ENCODE measurements around the gene DOK5. TPM values are rescaled to one million over a fixed set of nuclear protein-coding genes. Genes with fewer than 3 reads are reported as not detected.

The DOK5 gene
- total and polyA plus RNA-seq, 2 of the 8 experiments (the other 6 are each of a cell fraction or from before 2014, with no cell fraction given) = 8.9 to 15.0 TPM

DNA sequence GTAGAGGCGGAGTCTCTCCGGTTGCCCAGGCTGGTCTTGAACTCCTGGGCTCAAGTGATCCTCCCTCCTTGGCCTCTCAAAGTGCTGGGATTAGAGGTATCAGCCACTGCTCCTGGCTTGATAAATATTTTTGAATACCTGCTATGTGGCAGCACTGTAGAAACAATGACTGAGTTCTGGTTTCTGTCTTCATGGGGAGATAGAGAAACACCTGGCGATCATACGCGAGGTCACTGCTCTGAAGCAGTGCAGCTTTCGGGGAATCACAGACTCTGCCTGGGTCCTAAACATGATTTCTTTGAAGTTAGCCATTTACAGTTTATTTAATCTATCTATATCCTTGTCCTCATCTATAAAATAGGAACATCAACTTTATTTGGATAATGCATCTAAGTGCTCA lies 31.2 kb downstream of the DOK5 start:
- Histone ChIP-seq H3K9ac (replicated peaks in 1 of 4; ENCODE audit: extremely low read depth in 1 of 4, low read depth in 3 of 4, low read length in 3 of 4) (no peak overlapping the region), H3K4me1 (replicated peaks in 1 of 4; ENCODE audit: control insufficient read depth in 3 of 4, insufficient read depth in 4 of 4, low read length in 3 of 4) (peaks cover 0 to 11% (median 5%) of the 10 kb centered on the region in 4 experiments; a peak in 6 of 7 replicates), H4K5ac (ENCODE audit: insufficient read length, low read depth, low read length) (no peak overlapping the region), H2BK20ac (ENCODE audit: low read length) (no peak overlapping the region), H2BK12ac (ENCODE audit: low read depth, low read length) (no peak overlapping the region), H3K23ac (ENCODE audit: insufficient read length) (no peak overlapping the region), H3K27me3 (replicated peaks in 1 of 4; ENCODE audit: control insufficient read depth in 3 of 4, extremely low read depth in 1 of 4, insufficient read depth in 3 of 4, low read length in 3 of 4) (no peaks in the 10 kb centered on the region), H3K23me2 (ENCODE audit: low read depth, low read length) (no peaks in the 10 kb centered on the region), H2AFZ (ENCODE audit: low read length) (no peak overlapping the region), H2BK120ac (replicated peaks; ENCODE audit: low read depth, low read length) (no peak overlapping the region), H3K56ac (replicated peaks; ENCODE audit: insufficient read length, low read depth, low read length) (no peak overlapping the region), H3K4me2 (ENCODE audit: insufficient read depth in 1 of 2, low read depth in 2 of 2, low read length in 2 of 2) (no peak overlapping the region), H3K14ac (ENCODE audit: insufficient read length) (no peak overlapping the region), H3K9me3 (ENCODE audit: insufficient read depth in 2 of 2, low read depth in 1 of 2, low read length in 1 of 2) (no peaks in the 10 kb centered on the region), H4K8ac (ENCODE audit: extremely low read depth, insufficient read depth, low read length) (no peak overlapping the region), H3K36me3 (ENCODE audit: control insufficient read depth in 2 of 4, insufficient read depth in 4 of 4, low read length in 3 of 4) (no peaks in the 10 kb centered on the region), H3K4ac (replicated peaks; ENCODE audit: insufficient read length, low read depth, low read length) (no peak overlapping the region), H2AK5ac (ENCODE audit: low read depth, low read length) (no peak overlapping the region), H3K27ac (ENCODE audit: low read depth, low read length) (no peak overlapping the region), H3K79me2 (ENCODE audit: control insufficient read depth in 1 of 2, insufficient read depth in 2 of 2, low read length in 2 of 2) (no peaks in the 10 kb centered on the region), H2BK15ac (ENCODE audit: low read length) (no peak overlapping the region), H4K20me1 (replicated peaks in 1 of 2; ENCODE audit: control insufficient read depth in 1 of 2, insufficient read depth in 2 of 2, low read length in 2 of 2) (no peaks in the 10 kb centered on the region), H3K79me1 (ENCODE audit: low read depth, low read length) (no peaks in the 10 kb centered on the region; the same call in 1 of the 2 replicates), H3K18ac (ENCODE audit: extremely low read depth, low read length) (no peak overlapping the region), H3K4me3 (ENCODE audit: extremely low read depth in 1 of 4, insufficient read depth in 2 of 4, low read depth in 3 of 4, low read length in 4 of 4) (no peak overlapping the region), H4K91ac (replicated peaks; ENCODE audit: insufficient read length, low read length) (no peak overlapping the region), H2BK5ac (ENCODE audit: low read depth, low read length) (no peak overlapping the region)
- POLR2A ChIA-PET (ENCODE audit: partially characterized antibody) = no interaction called here
- FAIRE-seq = no peak
- CTCF ChIA-PET (ENCODE audit: partially characterized antibody) = no interaction called here
- no peak for DNase-seq (ENCODE audit: low read depth in 1 of 2, low spot score in 2 of 2)
- 87% methylated on average over 6 of the region's 6 CpGs; no CpG with 5 or more reads in 1 of the 2 experiments for WGBS, 2 experiments (ENCODE audit: extremely low coverage in 1 of 2, insufficient coverage in 1 of 2, insufficient read length in 1 of 2, insufficient replicate concordance in 2 of 2, low coverage in 1 of 2, low lambda C conversion rate in 2 of 2, missing lambda C conversion rate in 1 of 2)
- TF ChIP-seq CBX5 (IDR thresholded peaks at IDR 0.05; ENCODE audit: low read depth, low read length) (no peak), CTBP2 (IDR thresholded peaks at IDR 0.05; ENCODE audit: borderline replicate concordance, insufficient read depth, insufficient read length, low read length) (no peak), FOSL1 (IDR thresholded peaks at IDR 0.05; ENCODE audit: insufficient read depth, low read depth, low read length) (no peak), KDM1A (IDR thresholded peaks at IDR 0.05; ENCODE audit: borderline replicate concordance, low read length) (no peak)
